HepG2 (cell line): ENCODE measurements around the gene SYNM. TPM values are rescaled to one million over a fixed set of nuclear protein-coding genes. Genes with fewer than 3 reads are reported as not detected.

Experiments used
- ATAC-seq: fragments of 200-7000 bp; cut with Tn5 transposase; 3 replicates; pipeline ENCODE4 v1.9.1; 2020; ENCODE audit warnings: mild to moderate bottlenecking, moderate library complexity
- BruUV-seq: library from RNA; stranded (reverse); fragments of 400-500 nt; replicated peaks from 2 replicates; lab custom pipeline; 2021; lab: Mats Ljungman, UMichigan
- CTCF ChIA-PET: fragments of 300-600 bp; formaldehyde crosslinking; extraction: SDS; loops from one replicate; lab custom pipeline; 2021; ENCODE audit warnings: low total read pairs, inconsistent platforms, low intra/inter-chr PET ratio; lab: Yijun Ruan, JAX
- POLR2A ChIA-PET: fragments of 350-600 bp; sonication (Branson Sonifier 250); formaldehyde crosslinking; loops from one replicate; lab custom pipeline; 2020; ENCODE audit warnings: antibody characterized with exemption, inconsistent platforms; lab: Yijun Ruan, JAX
- DNase-seq: peaks from one replicate; pipeline ENCODE4 v3.0.0-alpha.2; 2015; ENCODE audit warnings: low spot score
- FAIRE-seq: peaks from 3 replicates; lab custom pipeline; 2011; peaks lifted over from hg19 to GRCh38; lab: Jason Lieb, UNC
- H2AFZ ChIP-seq: one replicate; pipeline ENCODE4 v1.6.1; 2011; ENCODE audit warnings: low read length, inconsistent platforms
- H3K27ac ChIP-seq: fragments of 300-600 bp; 3 replicates; pipeline ENCODE4 v1.8.0; 2011; ENCODE audit warnings: mixed run types, mild to moderate bottlenecking, mixed read lengths, low read length, inconsistent platforms; ENCODE audit not compliant: insufficient read depth; ENCODE audit errors: extremely low read length
- H3K27me3 ChIP-seq, 2 experiments: fragments of 200-600 bp in 1 of 2; 2 replicates in 1 of 2; 3 replicates in 1 of 2; pipeline versions ENCODE4 v1.6.0 to v1.8.0; 2011; ENCODE audit warnings: low read length in 2 of 2, mild to moderate bottlenecking in 2 of 2, moderate library complexity in 2 of 2, inconsistent platforms in 1 of 2; ENCODE audit not compliant: insufficient read depth in 2 of 2, control insufficient read depth in 1 of 2
- H3K36me3 ChIP-seq, 2 experiments: fragments of 200-600 bp in 1 of 2; replicated peaks in 1 of 2; 2 replicates in 1 of 2; 3 replicates in 1 of 2; pipeline versions ENCODE4 v1.5.1 to v1.8.0; 2011; ENCODE audit warnings: low read length in 2 of 2, inconsistent platforms in 1 of 2; ENCODE audit not compliant: insufficient read depth in 2 of 2, control insufficient read depth in 1 of 2
- H3K4me1 ChIP-seq: 2 replicates; pipeline ENCODE4 v1.5.1; 2012; ENCODE audit warnings: low read length, inconsistent platforms; ENCODE audit not compliant: insufficient read depth
- H3K4me2 ChIP-seq: 2 replicates; pipeline ENCODE4 v1.6.0; 2011; ENCODE audit warnings: low read depth, low read length, inconsistent platforms
- H3K4me3 ChIP-seq, 3 experiments: fragments of 200-600 bp in 1 of 3; sonication (generic), shearing (Covaris generic) in 1 of 3; replicated peaks in 1 of 3; 2 replicates each; pipeline ENCODE4 v1.5.1; 2011 to 2016; ENCODE audit warnings: low read length in 3 of 3, inconsistent platforms in 2 of 3, low read depth in 2 of 3, mild to moderate bottlenecking in 2 of 3, control low read depth in 1 of 3, mixed read lengths in 1 of 3; ENCODE audit not compliant: insufficient read depth in 1 of 3
- H3K79me2 ChIP-seq: one replicate; pipeline ENCODE4 v1.6.1; 2011; ENCODE audit warnings: low read length, inconsistent platforms; ENCODE audit not compliant: insufficient read depth
- H3K9ac ChIP-seq: 2 replicates; pipeline ENCODE4 v1.6.0; 2011; ENCODE audit warnings: mild to moderate bottlenecking, low read depth, low read length, inconsistent platforms; ENCODE audit not compliant: insufficient read depth
- H3K9me3 ChIP-seq: 2 replicates; pipeline ENCODE4 v1.5.1; 2012; ENCODE audit warnings: mild to moderate bottlenecking, low read length
- H4K20me1 ChIP-seq: 2 replicates; pipeline ENCODE4 v1.6.0; 2011; ENCODE audit warnings: inconsistent platforms, mild to moderate bottlenecking, low read length, moderate library complexity; ENCODE audit not compliant: insufficient read depth
- ARHGAP35 ChIP-seq: sonication (generic); formaldehyde crosslinking; IDR thresholded peaks from 2 replicates; pipeline ENCODE4 v1.9.0; 2022; ENCODE audit warnings: mild to moderate bottlenecking, inconsistent platforms, moderate library complexity, missing genetic modification reagents, borderline replicate concordance
- GPN1 ChIP-seq: sonication (generic); formaldehyde crosslinking; IDR thresholded peaks from 2 replicates; pipeline ENCODE4 v1.5.1; 2020; ENCODE audit warnings: missing genetic modification reagents, borderline replicate concordance
- MEF2D ChIP-seq: sonication (generic); formaldehyde crosslinking; IDR thresholded peaks from 2 replicates; pipeline ENCODE4 v1.5.1; 2020; ENCODE audit warnings: mild to moderate bottlenecking, missing genetic modification reagents
- ZNF552 ChIP-seq: sonication (generic); formaldehyde crosslinking; IDR thresholded peaks from 2 replicates; pipeline ENCODE4 v1.9.0; 2022; ENCODE audit warnings: missing genetic modification reagents, mild to moderate bottlenecking, borderline replicate concordance
- ZNF572 ChIP-seq: sonication (generic); formaldehyde crosslinking; IDR thresholded peaks from 2 replicates; pipeline ENCODE4 v1.5.1; 2020; ENCODE audit warnings: mild to moderate bottlenecking, missing genetic modification reagents
- ZNF709 ChIP-seq: sonication (generic); formaldehyde crosslinking; IDR thresholded peaks from 2 replicates; pipeline ENCODE4 v1.5.0; 2020; ENCODE audit warnings: mild to moderate bottlenecking, missing genetic modification reagents
- WGBS: methylation state at CpG from one replicate; pipeline ENCODE4 v1.1.6; 2017; ENCODE audit warnings: low lambda C conversion rate; 5-methylcytosine and 5-hydroxymethylcytosine counted together
- in situ Hi-C: cut with HindIII; loops from 2 replicates; pipeline ENCODE4 v1.10.0; 2017; ENCODE audit warnings: low pct_unique_long_range_greater_than_20kb; ENCODE audit not compliant: extremely low pct_ligation_motif_present
- intact Hi-C: fragments of 100-400 bp; cut with micrococcal nuclease; formaldehyde crosslinking; loops from one replicate; pipeline ENCODE4 v1.10.0; 2022; ENCODE audit not compliant: unreplicated experiment
- polyA plus RNA-seq, 8 experiments: library from polyadenylated mRNA; depleted of rRNA in 3 of 8; stranded (reverse) in 7 of 8; unstranded in 1 of 8; fragments of >200 nt; fragmentation: Illumina TruSeq in 4 of 8; extraction: Trizol in 4 of 8; gene quantifications; 2 replicates each; pipeline versions ENCODE4 v1.2.1 to v1.2.3, GENCODE V29; 2011 to 2016; ENCODE audit warnings: low read depth in 4 of 8, missing spikeins in 1 of 8, mixed read lengths in 1 of 8; ENCODE audit not compliant: insufficient read depth in 1 of 8
- total RNA-seq, 5 experiments: library from RNA; depleted of rRNA; stranded (reverse); fragments of >200 nt; fragmentation: Illumina TruSeq; extraction: Trizol; gene quantifications; 2 replicates each; pipeline ENCODE4 v1.2.3, GENCODE V29; 2016; ENCODE audit warnings: low read depth in 1 of 5
- TF ChIP-seq, protein P1 (sequence below): IDR thresholded peaks from 2 replicates; pipeline ENCODE4 v1.6.1; 2016; ENCODE audit warnings: low read depth, borderline replicate concordance
- TF ChIP-seq, protein P2 (sequence below): sonication (generic); formaldehyde crosslinking; IDR thresholded peaks from 2 replicates; pipeline ENCODE4 v1.5.1; 2020; ENCODE audit warnings: mild to moderate bottlenecking, missing genetic modification reagents

SYNM gene
- total and polyA plus RNA-seq, 2 of the 13 experiments (the other 11 are each of a cell fraction or from before 2014, with no cell fraction given), result 1.1 to 3.7 TPM

DNA sequence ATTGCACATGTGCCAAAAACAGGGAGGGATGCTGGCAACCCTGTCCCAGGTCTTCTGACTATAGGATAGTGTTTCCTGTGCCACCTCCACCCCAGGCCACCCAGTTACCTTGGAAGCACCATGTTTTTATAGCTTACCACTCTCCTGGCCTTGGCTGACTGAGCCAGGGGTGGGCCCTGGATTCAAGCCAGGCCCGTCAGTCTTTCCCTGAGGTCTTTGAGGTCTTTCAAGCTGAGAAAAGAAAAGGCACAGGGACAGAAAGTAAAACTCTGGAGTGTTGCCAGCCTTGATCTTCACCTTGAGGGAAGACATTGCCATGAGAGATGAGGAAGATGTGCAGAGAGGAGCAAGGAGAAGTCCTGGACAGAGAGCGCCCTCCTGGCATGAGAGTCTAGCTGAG is 46.3 kb downstream of the SYNM start:
- ATAC-seq (no peak), DNase-seq (no peak), FAIRE-seq (no peak)
- ChIA-PET CTCF (no interaction called here), POLR2A (no interaction called here)
- no peaks in the 10 kb centered on the region for H3K27me3 ChIP-seq
- intact Hi-C loops (no loop called here), in situ Hi-C loops (no loop called here)
- no peak overlapping the region for H3K9ac ChIP-seq
- H3K4me1 ChIP-seq, result peaks cover 9% of the 10 kb centered on the region
- no peaks in the 10 kb centered on the region for H4K20me1 ChIP-seq
- no TSS peak for BruUV-seq
- TF ChIP-seq ZNF709 (CRISPR knock-in tag) (no peak), GPN1 (CRISPR knock-in tag) (no peak), ARHGAP35 (no peak), MEF2D (CRISPR knock-in tag) (no peak), ZNF572 (CRISPR knock-in tag) (no peak), ZNF552 (CRISPR knock-in tag) (no peak)
- TF ChIP-seq, protein P1, sequence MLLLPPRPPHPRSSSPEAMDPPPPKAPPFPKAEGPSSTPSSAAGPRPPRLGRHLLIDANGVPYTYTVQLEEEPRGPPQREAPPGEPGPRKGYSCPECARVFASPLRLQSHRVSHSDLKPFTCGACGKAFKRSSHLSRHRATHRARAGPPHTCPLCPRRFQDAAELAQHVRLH (CRISPR knock-in tag), result no peak
- TF ChIP-seq, protein P2, sequence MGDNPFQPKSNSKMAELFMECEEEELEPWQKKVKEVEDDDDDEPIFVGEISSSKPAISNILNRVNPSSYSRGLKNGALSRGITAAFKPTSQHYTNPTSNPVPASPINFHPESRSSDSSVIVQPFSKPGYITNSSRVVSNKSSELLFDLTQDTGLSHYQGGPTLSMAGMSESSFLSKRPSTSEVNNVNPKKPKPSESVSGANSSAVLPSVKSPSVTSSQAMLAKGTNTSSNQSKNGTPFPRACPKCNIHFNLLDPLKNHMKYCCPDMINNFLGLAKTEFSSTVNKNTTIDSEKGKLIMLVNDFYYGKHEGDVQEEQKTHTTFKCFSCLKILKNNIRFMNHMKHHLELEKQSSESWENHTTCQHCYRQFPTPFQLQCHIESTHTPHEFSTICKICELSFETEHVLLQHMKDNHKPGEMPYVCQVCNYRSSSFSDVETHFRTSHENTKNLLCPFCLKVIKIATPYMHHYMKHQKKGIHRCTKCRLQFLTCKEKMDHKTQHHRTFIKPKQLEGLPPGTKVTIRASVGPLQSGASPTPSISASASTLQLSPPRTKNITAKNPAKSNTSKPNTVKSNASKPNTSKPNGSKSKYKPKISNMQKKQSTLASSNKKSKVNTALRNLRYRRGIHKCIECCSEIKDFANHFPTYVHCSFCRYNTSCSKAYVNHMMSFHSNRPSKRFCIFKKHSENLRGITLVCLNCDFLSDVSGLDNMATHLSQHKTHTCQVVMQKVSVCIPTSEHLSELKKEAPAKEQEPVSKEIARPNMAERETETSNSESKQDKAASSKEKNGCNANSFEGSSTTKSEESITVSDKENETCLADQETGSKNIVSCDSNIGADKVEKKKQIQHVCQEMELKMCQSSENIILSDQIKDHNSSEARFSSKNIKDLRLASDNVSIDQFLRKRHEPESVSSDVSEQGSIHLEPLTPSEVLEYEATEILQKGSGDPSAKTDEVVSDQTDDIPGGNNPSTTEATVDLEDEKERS, result no peak
- no peak overlapping the region for H2AFZ ChIP-seq
- H3K79me2 ChIP-seq, result no peaks in the 10 kb centered on the region
- 95% methylated on average over 2 of the region's 2 CpGs for WGBS
- H3K36me3 ChIP-seq, result peaks cover 3% of the 10 kb centered on the region in 2 experiments; a peak in 3 of 5 replicates
- H3K27ac ChIP-seq, result no peak overlapping the region
- H3K4me3 ChIP-seq, result no peak overlapping the region
- H3K9me3 ChIP-seq, result no peaks in the 10 kb centered on the region
- H3K4me2 ChIP-seq, result no peak overlapping the region
